ENCODE measurements around the gene ROPN1L.

GRCh38 chr5:10511741-10512640 lies 70.3 kb downstream of the ROPN1L start:
- TF ChIP-seq CTCF (conservative IDR thresholded peaks at IDR 0.05; ENCODE audit: low read depth, low read length) = no peak
- TF ChIP-seq EZH2 (IDR thresholded peaks at IDR 0.05; ENCODE audit: borderline replicate concordance, low read depth, low read length, poor library complexity, severe bottlenecking) = no peak

All from A673 (cell line).